ENCODE measurements around the gene GBP3. TPM values are rescaled to one million over a fixed set of nuclear protein-coding genes. Genes with fewer than 3 reads are reported as not detected.

Gene GBP3, protein sequence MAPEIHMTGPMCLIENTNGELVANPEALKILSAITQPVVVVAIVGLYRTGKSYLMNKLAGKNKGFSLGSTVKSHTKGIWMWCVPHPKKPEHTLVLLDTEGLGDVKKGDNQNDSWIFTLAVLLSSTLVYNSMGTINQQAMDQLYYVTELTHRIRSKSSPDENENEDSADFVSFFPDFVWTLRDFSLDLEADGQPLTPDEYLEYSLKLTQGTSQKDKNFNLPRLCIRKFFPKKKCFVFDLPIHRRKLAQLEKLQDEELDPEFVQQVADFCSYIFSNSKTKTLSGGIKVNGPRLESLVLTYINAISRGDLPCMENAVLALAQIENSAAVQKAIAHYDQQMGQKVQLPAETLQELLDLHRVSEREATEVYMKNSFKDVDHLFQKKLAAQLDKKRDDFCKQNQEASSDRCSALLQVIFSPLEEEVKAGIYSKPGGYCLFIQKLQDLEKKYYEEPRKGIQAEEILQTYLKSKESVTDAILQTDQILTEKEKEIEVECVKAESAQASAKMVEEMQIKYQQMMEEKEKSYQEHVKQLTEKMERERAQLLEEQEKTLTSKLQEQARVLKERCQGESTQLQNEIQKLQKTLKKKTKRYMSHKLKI
- 46.6 TPM for total RNA-seq
- long read RNA-seq, transcript GBP3-208 (12 exons, 2,561 nt), result minor isoform, 9 of 46 reads
- long read RNA-seq, transcript GBP3-202 (11 exons, 3,067 nt), result major isoform, 14 of 46 reads
- long read RNA-seq, partial matches to known transcripts, result 10 of 46 reads
- long read RNA-seq, other reads (novel, unspliced or antisense), result 11 of 46 reads

- no peaks in the 10 kb centered on the region for H3K9me3 ChIP-seq
- H3K4me1 ChIP-seq, result peaks cover 31% of the 10 kb centered on the region
- H3K27ac ChIP-seq, result peak within 1 kb of the TSS; percentile 86
- H3K27me3 ChIP-seq, result no peaks in the 10 kb centered on the region
- intact Hi-C loops (cut with DNase I), result no loop called here
- DNase-seq (no peak), ATAC-seq (peak; percentile 81)
- H3K36me3 ChIP-seq, result peaks cover 11% of the 10 kb centered on the region
- H3K4me3 ChIP-seq, result peak within 1 kb of the TSS; percentile 57
- TF ChIP-seq, protein P1, sequence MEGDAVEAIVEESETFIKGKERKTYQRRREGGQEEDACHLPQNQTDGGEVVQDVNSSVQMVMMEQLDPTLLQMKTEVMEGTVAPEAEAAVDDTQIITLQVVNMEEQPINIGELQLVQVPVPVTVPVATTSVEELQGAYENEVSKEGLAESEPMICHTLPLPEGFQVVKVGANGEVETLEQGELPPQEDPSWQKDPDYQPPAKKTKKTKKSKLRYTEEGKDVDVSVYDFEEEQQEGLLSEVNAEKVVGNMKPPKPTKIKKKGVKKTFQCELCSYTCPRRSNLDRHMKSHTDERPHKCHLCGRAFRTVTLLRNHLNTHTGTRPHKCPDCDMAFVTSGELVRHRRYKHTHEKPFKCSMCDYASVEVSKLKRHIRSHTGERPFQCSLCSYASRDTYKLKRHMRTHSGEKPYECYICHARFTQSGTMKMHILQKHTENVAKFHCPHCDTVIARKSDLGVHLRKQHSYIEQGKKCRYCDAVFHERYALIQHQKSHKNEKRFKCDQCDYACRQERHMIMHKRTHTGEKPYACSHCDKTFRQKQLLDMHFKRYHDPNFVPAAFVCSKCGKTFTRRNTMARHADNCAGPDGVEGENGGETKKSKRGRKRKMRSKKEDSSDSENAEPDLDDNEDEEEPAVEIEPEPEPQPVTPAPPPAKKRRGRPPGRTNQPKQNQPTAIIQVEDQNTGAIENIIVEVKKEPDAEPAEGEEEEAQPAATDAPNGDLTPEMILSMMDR (IDR thresholded peaks at IDR 0.05), result no peak
Measured at GRCh38 chr1:89022167-89022959, at the start of gene GBP3. TSS of gene GBP3 (minus strand) at chr1:89022866. CDS start at chr1:89020721, 2,145 bp downstream.

DNA sequence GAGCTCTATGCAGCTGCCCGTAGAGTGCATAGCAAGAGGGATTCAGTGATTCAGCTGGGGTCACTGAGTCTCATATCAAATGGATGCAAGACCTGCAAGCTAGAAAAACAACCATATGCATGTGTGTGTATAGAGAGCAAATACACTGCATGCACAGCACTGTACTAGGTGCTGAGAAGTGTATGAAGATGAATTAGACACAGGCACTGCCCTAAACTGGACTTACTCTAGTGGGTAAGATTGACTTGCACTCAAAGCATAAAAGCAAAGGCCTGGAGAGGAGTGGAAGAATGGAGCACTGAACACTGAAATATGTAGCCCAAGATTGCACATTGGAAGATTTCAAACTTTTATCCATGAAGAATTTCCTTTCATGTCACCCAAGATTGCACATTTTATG, 47.8 kb upstream of the GBP3 start:
- Histone ChIP-seq H3K4me1 (peaks cover 8% of the 10 kb centered on the region), H3K4me3 (peak overlapping the region; percentile 28), H3K36me3 (no peaks in the 10 kb centered on the region), H3K27me3 (no peaks in the 10 kb centered on the region), H3K27ac (no peak overlapping the region), H3K9me3 (no peaks in the 10 kb centered on the region)
- intact Hi-C loops (cut with DNase I), result no loop called here
- TF ChIP-seq, protein P1 (IDR thresholded peaks at IDR 0.05), result no peak
- ATAC-seq (no peak), DNase-seq (no peak)

DNA sequence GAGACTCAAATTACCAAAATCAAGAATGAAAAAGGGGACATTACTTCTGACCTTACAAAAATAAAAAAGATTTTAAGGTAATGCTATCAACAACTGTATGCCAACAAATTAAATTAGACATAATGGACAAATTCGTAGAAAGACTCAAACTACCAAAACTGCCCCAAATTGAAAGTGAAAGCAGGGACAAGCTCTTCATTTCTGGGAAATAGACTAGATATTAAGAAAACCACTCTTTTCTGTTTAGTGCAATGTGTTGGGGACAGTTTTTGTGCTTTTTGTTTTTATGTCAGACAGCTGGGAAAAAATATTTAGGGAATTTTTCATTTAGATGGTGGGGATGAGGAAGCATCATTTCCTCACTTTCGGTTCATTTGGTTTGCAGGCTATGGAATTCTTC, 47.3 kb upstream of the GBP3 start:
- H3K4me3 ChIP-seq, result peak overlapping the region; percentile 28
- DNase-seq, result no peak
- no peak for ATAC-seq
- peaks cover 9% of the 10 kb centered on the region for H3K4me1 ChIP-seq
- TF ChIP-seq, protein P1 (IDR thresholded peaks at IDR 0.05), result no peak
- H3K36me3 ChIP-seq, result no peaks in the 10 kb centered on the region
- no peaks in the 10 kb centered on the region for H3K27me3 ChIP-seq
- no peaks in the 10 kb centered on the region for H3K9me3 ChIP-seq
- no peak overlapping the region for H3K27ac ChIP-seq
- intact Hi-C loops (cut with DNase I), result no loop called here

- DNase-seq (no peak), ATAC-seq (no peak)
- H3K4me1 ChIP-seq, result peaks cover 14% of the 10 kb centered on the region
- no peaks in the 10 kb centered on the region for H3K27me3 ChIP-seq
- TF ChIP-seq, protein P1 (IDR thresholded peaks at IDR 0.05), result no peak
- H3K4me3 ChIP-seq, result no peak overlapping the region
- H3K27ac ChIP-seq, result no peak overlapping the region
- intact Hi-C loops (cut with DNase I), result no loop called here
- no peaks in the 10 kb centered on the region for H3K36me3 ChIP-seq
- H3K9me3 ChIP-seq, result no peaks in the 10 kb centered on the region
Measured at GRCh38 chr1:89068291-89068690, 45.6 kb upstream of the GBP3 start.

DNA sequence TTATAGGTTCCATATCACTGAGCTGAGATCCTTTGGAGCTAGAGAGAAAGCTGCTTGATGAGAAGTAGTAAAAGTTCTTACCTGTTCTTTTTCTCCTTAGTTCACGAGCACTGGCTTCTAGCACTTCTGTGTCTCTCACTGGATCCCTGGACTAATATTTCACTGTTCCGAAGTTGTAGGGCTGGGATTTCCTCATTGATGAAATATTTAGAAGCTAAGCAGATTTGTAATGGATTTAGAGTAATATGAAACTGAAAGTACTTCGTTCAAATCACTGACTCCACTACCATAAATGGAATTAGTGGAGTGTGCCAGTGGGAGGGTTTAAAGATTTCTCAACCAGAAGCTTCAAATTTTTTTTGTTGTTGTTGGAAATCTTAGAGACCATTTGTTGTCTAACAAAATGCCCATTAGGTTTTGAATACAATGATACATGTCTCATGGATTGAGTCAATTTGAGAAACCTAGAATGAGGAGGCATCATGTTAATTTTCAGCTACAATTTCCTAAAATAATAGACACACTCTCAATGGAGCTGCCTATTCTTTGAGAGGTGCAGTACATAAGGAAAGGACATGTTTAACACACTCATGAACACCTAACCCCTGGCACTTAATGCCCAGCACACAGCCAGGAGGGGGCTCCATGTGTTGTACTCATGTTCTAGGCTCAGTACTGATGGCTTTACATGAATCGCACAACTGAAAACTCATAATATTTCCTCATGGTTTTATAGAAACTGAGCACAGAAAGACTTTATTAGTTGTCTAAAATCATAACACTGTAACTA, 42.6 kb upstream of the GBP3 start, which contains the start of gene GBP1:
GBP1 (minus strand) TSS at position 130 of the 790 bp plus-strand sequence. CDS start 1,974 bp downstream, outside the sequence.
- ATAC-seq (peak; percentile 91), DNase-seq (no peak)
- Histone ChIP-seq H3K36me3 (peaks cover 2% of the 10 kb centered on the region), H3K27ac (peak within 1 kb of the TSS; percentile 87), H3K4me1 (peaks cover 27% of the 10 kb centered on the region), H3K9me3 (no peaks in the 10 kb centered on the region), H3K4me3 (peak within 1 kb of the TSS; percentile 53), H3K27me3 (no peaks in the 10 kb centered on the region)
- intact Hi-C loops (cut with DNase I), result no loop called here
- TF ChIP-seq, protein P1 (IDR thresholded peaks at IDR 0.05), result no peak
